ENCODE measurements around the gene ZP1. TPM values are rescaled to one million over a fixed set of nuclear protein-coding genes. Genes with fewer than 3 reads are reported as not detected.

ZP1 gene
- total RNA-seq, 2 experiments from 2014 or later: not detected

DNA sequence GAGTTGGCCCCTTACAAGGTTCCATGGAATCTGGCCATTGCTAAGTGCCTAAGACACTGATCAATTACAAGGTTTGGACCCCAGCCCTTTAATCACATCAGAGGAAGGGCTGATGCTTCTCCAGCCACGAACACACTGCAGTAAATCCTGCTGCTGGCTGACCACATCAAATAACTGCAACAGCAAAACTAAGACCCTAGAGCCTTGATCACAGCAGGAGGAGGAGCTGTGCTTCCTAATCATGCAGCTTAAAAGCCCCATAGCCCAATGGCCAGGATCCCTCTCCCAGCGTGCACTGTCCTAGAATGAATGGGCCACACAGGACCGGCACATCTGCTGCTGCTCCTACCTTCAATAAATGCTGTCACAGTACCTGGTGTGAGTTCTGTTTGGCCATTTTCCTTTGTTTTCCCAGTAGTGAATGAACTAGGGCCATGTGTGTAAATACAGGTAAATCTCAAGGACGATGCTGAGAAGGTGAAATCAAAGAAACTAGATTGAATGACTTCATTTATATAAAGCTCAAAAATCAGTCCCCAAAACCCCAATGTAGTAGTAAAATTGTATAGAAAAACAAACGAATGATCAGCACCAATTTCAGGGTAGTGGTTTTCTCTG lies 12.7 kb downstream of the ZP1 start:
- H3K79me2 ChIP-seq (ENCODE audit: insufficient read depth, low read depth, low read length): no peaks in the 10 kb centered on the region
- H3K4me1 ChIP-seq (ENCODE audit: insufficient read depth, low read length, poor library complexity, severe bottlenecking): no peaks in the 10 kb centered on the region
- ChIA-PET CTCF (ENCODE audit: unreplicated experiment) (no interaction called here), POLR2A (interaction anchor here (0.8 kb wide), 1 partner anchor 11 kb away, joined by 3 read pairs; no protein-coding TSS in a partner anchor)
- TF ChIP-seq EZH2phosphoT487 (IDR thresholded peaks at IDR 0.05; ENCODE audit: borderline replicate concordance, low read depth, low read length) (no peak), CTCF (conservative IDR thresholded peaks at IDR 0.05; ENCODE audit: low read length) (no peak)
- no TSS peak for BruUV-seq (replicated peaks)
- H2AFZ ChIP-seq (ENCODE audit: low read length): no peak overlapping the region
- H3K27ac ChIP-seq (ENCODE audit: low read depth, low read length, poor library complexity, severe bottlenecking): no peak overlapping the region
- H3K9me3 ChIP-seq (ENCODE audit: low read length): no peaks in the 10 kb centered on the region
- H3K4me3 ChIP-seq (ENCODE audit: low read depth, low read length, poor library complexity, severe bottlenecking): no peak overlapping the region
- no peak for DNase-seq (ENCODE audit: low spot score)
- H3K9me2 ChIP-seq (ENCODE audit: insufficient read depth, low read length): no peaks in the 10 kb centered on the region
- no peaks in the 10 kb centered on the region for H4K20me1 ChIP-seq (ENCODE audit: insufficient read depth, low read length)
- intact Hi-C loops (cut with micrococcal nuclease; ENCODE audit: unreplicated experiment): no loop called here
- no peak overlapping the region for H3K4me2 ChIP-seq (ENCODE audit: low read length)
- H3K36me3 ChIP-seq (ENCODE audit: insufficient read depth, low read length): peaks cover 34% of the 10 kb centered on the region

GRCh38 chr11:60880643-60881282 lies 13.4 kb downstream of the ZP1 start:
- CTCF ChIA-PET (ENCODE audit: unreplicated experiment): no interaction called here
- no peaks in the 10 kb centered on the region for H3K9me2 ChIP-seq (ENCODE audit: insufficient read depth, low read length)
- H3K4me3 ChIP-seq (ENCODE audit: low read depth, low read length, poor library complexity, severe bottlenecking): no peak overlapping the region
- no peaks in the 10 kb centered on the region for H3K4me1 ChIP-seq (ENCODE audit: insufficient read depth, low read length, poor library complexity, severe bottlenecking)
- no peaks in the 10 kb centered on the region for H3K79me2 ChIP-seq (ENCODE audit: insufficient read depth, low read depth, low read length)
- H3K36me3 ChIP-seq (ENCODE audit: insufficient read depth, low read length): peaks cover 34% of the 10 kb centered on the region
- H3K9me3 ChIP-seq (ENCODE audit: low read length): no peaks in the 10 kb centered on the region
- intact Hi-C loops (cut with micrococcal nuclease; ENCODE audit: unreplicated experiment): no loop called here
- no peak overlapping the region for H3K27ac ChIP-seq (ENCODE audit: low read depth, low read length, poor library complexity, severe bottlenecking)
- H4K20me1 ChIP-seq (ENCODE audit: insufficient read depth, low read length): no peaks in the 10 kb centered on the region
- no TSS peak for BruUV-seq (replicated peaks)
- POLR2A ChIA-PET: interaction anchor here (0.8 kb wide), 1 partner anchor 10 kb away, joined by 3 read pairs; no protein-coding TSS in a partner anchor
- no peak for TF ChIP-seq CTCF (conservative IDR thresholded peaks at IDR 0.05; ENCODE audit: low read length)
- TF ChIP-seq EZH2phosphoT487 (IDR thresholded peaks at IDR 0.05; ENCODE audit: borderline replicate concordance, low read depth, low read length): no peak
- no peak for DNase-seq (ENCODE audit: low spot score)
- H2AFZ ChIP-seq (ENCODE audit: low read length): no peak overlapping the region
- no peak overlapping the region for H3K4me2 ChIP-seq (ENCODE audit: low read length)

DNA sequence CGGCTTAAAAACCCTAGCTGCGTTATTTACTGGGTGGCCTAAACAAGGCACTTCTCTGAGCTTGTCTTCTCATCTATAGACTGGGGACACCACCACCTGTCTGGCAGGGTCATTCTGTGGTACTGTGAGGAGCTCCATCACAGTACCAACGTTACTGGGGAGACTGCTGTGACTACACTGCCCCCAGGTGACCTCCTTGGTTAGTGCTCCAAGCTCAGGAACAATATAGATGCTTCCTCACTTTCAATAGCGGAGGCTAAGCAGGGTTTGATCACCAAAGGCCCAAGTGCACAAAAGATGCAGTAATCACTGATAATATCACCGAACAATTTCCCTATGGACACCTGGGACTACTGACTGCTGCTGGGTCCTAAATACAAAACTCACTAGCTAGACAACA lies 20.2 kb downstream of the ZP1 start:
- H3K9me3 ChIP-seq (ENCODE audit: low read length): no peaks in the 10 kb centered on the region
- DNase-seq (ENCODE audit: low spot score): peak; percentile 57
- no peak overlapping the region for H3K4me3 ChIP-seq (ENCODE audit: low read depth, low read length, poor library complexity, severe bottlenecking)
- H3K79me2 ChIP-seq (ENCODE audit: insufficient read depth, low read depth, low read length): no peaks in the 10 kb centered on the region
- no TSS peak for BruUV-seq (replicated peaks)
- intact Hi-C loops (cut with micrococcal nuclease; ENCODE audit: unreplicated experiment): loop anchor here (1.0 kb wide), 2 partner anchors 56 to 112 kb away; no protein-coding TSS in a partner anchor
- no peak overlapping the region for H3K4me2 ChIP-seq (ENCODE audit: low read length)
- H3K36me3 ChIP-seq (ENCODE audit: insufficient read depth, low read length): peaks cover 44% of the 10 kb centered on the region
- no peak overlapping the region for H2AFZ ChIP-seq (ENCODE audit: low read length)
- H3K4me1 ChIP-seq (ENCODE audit: insufficient read depth, low read length, poor library complexity, severe bottlenecking): no peaks in the 10 kb centered on the region
- POLR2A ChIA-PET: interaction anchor here (1.2 to 1.5 kb wide), 3 partner anchors 9 to 55 kb away, joined by 3 to 7 read pairs (median 4); no protein-coding TSS in a partner anchor
- TF ChIP-seq EZH2phosphoT487 (IDR thresholded peaks at IDR 0.05; ENCODE audit: borderline replicate concordance, low read depth, low read length) (no peak), CTCF (conservative IDR thresholded peaks at IDR 0.05; ENCODE audit: low read length) (peak; percentile 79)
- no peak overlapping the region for H3K27ac ChIP-seq (ENCODE audit: low read depth, low read length, poor library complexity, severe bottlenecking)
- no peaks in the 10 kb centered on the region for H4K20me1 ChIP-seq (ENCODE audit: insufficient read depth, low read length)
- H3K9me2 ChIP-seq (ENCODE audit: insufficient read depth, low read length): no peaks in the 10 kb centered on the region
- CTCF ChIA-PET (ENCODE audit: unreplicated experiment): interaction anchor here (0.8 to 1.4 kb wide), 5 partner anchors 12 to 60 kb away, joined by 3 to 26 read pairs (median 6); partner anchors contain the start of gene TMEM109

Data from OCI-LY7 (cell line).